22Rv1 (cell line): ENCODE results near the gene ADCY5.

Source experiments
- H3K27ac ChIP-seq: fragments of 450-650 bp; 2 replicates; pipeline ENCODE4 v1.5.1; 2017
- ZFX ChIP-seq: fragments of 450-650 bp; IDR thresholded peaks from 2 replicates; pipeline ENCODE4 v1.6.1; 2017; ENCODE audit warnings: antibody characterized with exemption, borderline replicate concordance
- TF ChIP-seq, protein P1 (sequence below): fragments of 450-650 bp; IDR thresholded peaks from 2 replicates; pipeline ENCODE4 v1.5.1; 2017; ENCODE audit warnings: mild to moderate bottlenecking

The ADCY5 gene

DNA sequence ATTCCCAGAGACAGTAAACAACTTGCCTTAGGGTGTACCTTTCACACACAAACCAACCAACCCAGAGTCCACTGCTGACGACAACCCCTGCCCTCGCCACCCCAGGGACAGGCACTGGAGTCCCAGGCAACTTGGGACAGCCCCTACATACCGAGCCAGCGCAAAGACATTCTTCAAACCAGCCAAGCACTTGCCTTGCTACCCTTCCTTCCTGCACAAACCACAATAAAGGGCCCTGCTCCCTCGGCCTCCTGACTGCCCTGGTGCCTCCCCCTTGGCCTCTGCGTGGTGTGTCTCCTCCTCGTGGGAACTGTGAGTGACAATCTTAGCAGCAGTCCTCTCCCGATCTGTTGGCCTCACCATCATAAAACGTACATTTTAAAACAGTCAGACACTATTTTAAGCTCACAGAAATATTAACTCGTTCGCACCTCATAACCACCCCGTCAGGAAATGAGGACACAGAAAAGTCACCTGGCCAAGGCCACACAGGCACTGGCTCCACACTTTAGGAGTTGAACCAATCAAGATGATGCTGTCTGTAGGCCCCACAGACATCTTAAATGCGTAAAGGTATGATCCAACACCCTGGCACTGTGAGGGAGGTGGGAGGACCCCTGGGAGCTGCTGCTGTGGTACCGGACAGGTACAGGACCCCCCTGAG is 113.8 kb downstream of the ADCY5 start:
- TF ChIP-seq, protein P1, sequence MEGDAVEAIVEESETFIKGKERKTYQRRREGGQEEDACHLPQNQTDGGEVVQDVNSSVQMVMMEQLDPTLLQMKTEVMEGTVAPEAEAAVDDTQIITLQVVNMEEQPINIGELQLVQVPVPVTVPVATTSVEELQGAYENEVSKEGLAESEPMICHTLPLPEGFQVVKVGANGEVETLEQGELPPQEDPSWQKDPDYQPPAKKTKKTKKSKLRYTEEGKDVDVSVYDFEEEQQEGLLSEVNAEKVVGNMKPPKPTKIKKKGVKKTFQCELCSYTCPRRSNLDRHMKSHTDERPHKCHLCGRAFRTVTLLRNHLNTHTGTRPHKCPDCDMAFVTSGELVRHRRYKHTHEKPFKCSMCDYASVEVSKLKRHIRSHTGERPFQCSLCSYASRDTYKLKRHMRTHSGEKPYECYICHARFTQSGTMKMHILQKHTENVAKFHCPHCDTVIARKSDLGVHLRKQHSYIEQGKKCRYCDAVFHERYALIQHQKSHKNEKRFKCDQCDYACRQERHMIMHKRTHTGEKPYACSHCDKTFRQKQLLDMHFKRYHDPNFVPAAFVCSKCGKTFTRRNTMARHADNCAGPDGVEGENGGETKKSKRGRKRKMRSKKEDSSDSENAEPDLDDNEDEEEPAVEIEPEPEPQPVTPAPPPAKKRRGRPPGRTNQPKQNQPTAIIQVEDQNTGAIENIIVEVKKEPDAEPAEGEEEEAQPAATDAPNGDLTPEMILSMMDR, result no peak
- TF ChIP-seq ZFX, result no peak
- no peak overlapping the region for H3K27ac ChIP-seq

DNA sequence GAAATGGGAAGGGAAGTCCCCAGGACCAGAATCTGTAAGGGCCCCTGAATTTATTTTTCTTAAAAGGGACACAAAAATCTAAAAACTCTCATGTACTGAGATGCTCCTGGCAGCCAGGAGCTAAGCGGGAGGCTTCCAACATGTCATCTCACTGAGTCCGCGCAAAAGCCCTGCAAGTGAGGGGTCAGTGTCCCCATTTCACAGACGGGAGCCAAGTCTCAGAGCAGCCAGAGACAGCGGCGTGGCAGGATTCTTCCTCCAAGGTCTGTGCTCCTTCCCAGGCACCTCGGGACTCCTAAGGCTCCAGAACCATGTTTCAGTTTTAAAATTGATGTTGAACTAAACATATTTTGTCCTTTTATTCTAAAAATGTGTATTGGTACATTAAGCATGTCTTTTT is 114.8 kb downstream of the ADCY5 start:
- H3K27ac ChIP-seq, result no peak overlapping the region
- TF ChIP-seq, protein P1, result no peak
- TF ChIP-seq ZFX, result no peak

DNA sequence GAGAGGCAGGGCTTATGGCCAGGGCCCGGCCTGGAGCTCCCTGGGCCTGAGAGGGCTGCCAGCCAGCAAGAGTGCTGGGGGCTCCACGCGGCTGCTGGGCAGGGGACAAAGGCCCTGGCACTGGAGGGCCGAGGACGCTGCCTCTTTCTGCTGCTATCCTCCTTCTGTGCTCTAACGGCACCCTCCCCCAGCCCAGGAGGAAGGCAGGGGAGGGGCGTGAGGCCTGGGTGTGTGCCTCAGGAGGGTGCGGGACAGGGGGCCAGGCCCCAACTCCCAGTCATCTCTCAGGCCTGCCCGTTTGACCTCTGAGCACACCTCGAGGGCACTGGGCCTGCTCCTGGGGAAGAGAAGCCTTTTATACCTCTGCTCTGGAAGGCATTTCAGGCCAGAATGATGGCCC is 115.5 kb downstream of the ADCY5 start:
- no peak overlapping the region for H3K27ac ChIP-seq
- no peak for TF ChIP-seq ZFX
- TF ChIP-seq, protein P1, result no peak

DNA sequence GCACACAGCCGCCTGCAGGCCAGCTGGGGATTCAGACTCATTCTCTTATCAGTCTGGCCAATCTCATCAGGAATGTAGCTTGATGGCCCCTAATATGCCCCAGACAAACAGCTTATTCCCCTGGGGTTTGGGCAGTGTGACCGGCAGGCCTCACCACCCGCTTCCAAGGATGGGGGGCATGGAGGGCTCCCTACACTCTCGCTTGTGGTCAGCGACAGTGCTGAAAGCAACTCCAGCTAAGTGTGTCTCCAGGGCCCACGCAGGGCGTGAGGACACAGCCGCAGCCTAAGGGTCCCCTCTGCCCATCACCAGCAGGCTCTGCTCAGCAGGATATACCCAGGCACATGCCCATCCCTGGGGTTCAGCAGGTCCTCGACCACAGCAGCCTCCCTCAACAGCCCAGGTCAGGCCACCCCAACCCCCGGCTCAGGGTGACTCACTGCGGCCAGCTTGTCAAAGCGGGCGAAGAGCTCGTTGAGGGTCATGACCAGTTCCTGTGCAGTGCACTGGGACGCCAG is 116.7 kb downstream of the ADCY5 start:
- TF ChIP-seq, protein P1, result no peak
- no peak for TF ChIP-seq ZFX
- H3K27ac ChIP-seq, result no peak overlapping the region

DNA sequence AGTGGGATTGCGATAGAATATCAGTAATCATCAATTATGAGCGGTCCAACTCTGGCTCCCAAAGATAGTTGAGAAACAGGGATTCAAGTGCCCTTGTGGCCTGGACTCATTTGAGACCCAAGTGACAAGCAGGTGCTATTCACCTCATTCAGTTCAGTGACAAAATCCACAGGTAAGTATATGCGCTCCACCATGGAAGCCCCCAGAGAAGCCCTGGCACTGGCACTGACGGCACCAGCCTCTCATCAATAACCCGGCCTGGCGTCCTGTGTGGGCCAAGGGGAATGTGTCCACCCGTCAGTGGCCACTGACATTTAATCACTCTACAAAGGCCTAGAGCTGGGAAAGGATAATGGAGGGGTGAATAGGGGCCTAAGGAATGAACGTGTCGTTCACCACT is 117.2 kb downstream of the ADCY5 start:
- TF ChIP-seq ZFX, result no peak
- TF ChIP-seq, protein P1, result no peak
- no peak overlapping the region for H3K27ac ChIP-seq

DNA sequence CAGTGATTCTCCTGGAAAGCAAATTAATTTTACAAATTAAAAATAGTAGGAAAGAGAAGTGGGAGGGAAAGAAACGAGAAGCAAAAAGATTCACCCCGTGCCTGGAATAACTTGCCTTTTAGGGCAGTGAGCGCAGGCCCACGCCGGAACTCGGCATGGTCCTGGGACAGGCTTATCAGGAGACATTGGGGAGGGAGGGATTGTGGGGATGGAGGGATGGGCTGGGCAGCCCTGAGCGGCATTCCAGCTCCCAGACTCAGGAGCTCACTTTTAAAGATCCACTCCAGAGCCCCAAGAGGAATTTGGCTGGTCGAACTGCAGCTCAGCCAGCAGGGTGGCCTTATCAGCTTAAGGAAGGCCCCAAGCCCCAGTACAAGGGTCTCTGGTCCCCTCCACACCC is 117.9 kb downstream of the ADCY5 start:
- TF ChIP-seq, protein P1, result no peak
- TF ChIP-seq ZFX, result no peak
- H3K27ac ChIP-seq, result no peak overlapping the region

DNA sequence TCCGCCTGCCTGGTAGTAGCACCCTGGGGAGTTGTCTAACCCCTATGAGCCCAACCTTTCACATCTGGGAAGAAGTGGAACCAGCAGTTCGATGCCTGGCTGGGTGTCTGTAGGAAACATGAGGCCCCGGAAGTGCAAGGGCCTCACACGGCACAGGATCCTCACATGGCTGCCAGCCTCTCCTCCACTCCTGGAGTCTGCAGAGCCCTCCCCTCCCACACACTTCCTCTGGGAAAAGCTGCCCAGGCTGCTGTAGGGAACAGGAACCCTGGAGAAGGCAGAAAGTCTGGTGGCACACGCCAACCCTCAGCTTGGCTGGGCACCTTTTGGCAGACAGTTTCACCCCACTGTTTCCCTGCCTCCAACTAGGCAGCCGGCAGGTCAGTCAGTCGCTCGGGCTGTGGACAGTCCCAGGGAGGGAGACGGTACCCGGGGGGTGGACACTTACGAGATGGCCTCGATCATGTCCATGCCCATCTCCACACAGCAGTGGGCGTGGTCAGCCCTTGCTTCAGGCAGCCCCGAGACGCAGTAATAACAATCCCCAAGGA is 118.4 kb downstream of the ADCY5 start:
- no peak for TF ChIP-seq ZFX
- TF ChIP-seq, protein P1, result no peak
- H3K27ac ChIP-seq, result no peak overlapping the region
